IPS DF 4.7 (cell line): ENCODE results near the gene LAMC1.

Source experiments
- DNase-seq: peaks from one replicate; pipeline ENCODE4 v3.0.0-alpha.2; 2013; ENCODE audit warnings: low spot score; ENCODE audit errors: extremely low read depth

The LAMC1 gene

DNA sequence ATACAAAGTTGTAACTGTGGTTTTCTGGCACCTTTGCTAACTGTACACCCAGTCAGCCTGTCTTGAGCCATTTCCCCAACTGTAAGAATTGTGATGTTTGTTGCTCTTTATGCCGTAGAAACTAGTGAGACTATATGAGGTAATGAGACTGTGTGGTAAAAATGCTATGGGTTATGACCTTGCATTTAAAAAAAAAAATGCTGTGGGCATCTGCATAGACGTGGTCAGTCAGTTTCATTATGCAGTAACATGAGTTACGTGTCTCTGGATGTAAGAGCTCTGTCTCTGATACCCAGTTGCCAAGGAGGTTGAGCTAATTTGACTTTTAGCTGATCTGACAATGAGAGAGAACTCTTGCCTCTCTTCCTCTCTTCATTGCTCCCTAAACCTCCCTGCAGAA is 82.2 kb downstream of the LAMC1 start:
- no peak for DNase-seq

DNA sequence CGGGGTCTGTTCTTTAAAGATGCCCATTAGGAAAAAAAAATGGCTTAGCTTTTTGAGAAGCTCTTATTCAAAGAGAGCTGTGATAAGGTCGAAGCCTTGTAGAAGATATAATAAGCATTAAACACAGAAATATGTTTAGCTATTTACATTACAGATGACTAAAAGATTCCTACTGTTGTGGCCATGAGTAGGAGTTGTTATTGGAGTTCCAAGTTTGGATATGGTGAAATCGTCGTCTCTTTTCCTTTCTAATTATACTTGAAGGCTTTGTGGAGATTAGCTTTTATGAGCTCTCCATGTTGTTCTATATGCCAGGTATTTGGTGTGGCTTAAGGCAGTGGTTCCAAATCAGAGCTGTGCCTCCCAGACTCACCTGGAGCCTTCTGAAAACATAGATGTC is 82.9 kb downstream of the LAMC1 start:
- no peak for DNase-seq

GRCh38 chr1:183106746-183107145 is 83.5 kb downstream of the LAMC1 start:
- no peak for DNase-seq

DNA sequence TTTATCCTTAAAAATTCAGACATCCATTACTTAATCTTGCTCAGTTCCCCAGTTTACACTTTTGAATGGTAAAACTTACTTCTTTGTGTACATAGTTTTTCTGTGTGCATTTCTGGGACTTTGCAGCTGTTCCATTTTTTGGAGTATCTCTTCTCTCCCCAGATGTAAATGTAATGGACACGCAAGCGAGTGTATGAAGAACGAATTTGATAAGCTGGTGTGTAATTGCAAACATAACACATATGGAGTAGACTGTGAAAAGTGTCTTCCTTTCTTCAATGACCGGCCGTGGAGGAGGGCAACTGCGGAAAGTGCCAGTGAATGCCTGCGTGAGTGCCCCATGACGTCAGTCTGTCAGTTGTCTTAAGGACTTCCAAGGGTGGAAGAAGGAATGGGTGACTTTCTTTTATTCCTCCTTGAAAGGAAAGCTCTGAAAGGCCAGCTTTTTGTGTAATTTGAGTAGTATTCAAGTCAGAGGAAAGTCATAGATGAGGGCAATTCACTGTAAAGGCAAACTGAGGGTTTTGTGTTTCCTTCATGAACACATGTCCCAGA is 87.2 kb downstream of the LAMC1 start:
- DNase-seq, result no peak

GRCh38 chr1:183114441-183114840 is 91.2 kb downstream of the LAMC1 start:
- DNase-seq, result no peak

DNA sequence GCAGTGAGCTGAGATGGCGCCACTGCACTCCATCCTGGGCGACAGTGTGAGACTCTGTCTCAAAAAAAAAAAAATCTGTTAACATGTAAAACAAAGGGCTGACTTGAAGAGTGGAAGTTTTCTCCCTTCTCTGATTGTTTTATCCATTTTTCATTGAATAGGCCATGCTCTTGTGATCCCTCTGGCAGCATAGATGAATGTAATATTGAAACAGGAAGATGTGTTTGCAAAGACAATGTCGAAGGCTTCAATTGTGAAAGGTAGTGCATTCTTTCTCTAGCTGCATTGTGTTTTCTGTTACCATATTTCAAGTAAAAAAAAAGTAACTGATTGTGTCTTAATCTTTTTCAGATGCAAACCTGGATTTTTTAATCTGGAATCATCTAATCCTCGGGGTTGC is 93.2 kb downstream of the LAMC1 start:
- no peak for DNase-seq

- DNase-seq, result no peak
These were observed 98.4 kb downstream of the LAMC1 start for GRCh38 chr1:183121609-183122008.

DNA sequence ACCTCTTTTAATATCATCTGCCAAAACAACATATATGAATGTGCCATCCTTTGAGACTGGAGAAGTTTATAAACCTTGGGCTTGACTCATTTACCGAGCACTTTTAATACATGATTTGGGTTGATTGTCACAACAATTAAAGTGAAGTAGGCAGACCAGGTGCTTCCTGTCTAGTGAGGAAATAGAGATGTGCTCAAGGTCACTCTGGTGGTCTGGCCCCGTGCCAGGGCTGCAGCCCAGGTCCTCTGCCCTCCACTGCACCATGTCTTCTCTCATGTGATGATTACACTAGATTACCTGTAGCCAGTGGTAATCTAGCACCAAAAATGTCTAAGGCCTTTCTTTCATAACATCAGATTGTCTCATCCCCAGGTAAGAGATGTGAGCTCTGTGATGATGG is 101.0 kb downstream of the LAMC1 start:
- DNase-seq, result no peak

DNA sequence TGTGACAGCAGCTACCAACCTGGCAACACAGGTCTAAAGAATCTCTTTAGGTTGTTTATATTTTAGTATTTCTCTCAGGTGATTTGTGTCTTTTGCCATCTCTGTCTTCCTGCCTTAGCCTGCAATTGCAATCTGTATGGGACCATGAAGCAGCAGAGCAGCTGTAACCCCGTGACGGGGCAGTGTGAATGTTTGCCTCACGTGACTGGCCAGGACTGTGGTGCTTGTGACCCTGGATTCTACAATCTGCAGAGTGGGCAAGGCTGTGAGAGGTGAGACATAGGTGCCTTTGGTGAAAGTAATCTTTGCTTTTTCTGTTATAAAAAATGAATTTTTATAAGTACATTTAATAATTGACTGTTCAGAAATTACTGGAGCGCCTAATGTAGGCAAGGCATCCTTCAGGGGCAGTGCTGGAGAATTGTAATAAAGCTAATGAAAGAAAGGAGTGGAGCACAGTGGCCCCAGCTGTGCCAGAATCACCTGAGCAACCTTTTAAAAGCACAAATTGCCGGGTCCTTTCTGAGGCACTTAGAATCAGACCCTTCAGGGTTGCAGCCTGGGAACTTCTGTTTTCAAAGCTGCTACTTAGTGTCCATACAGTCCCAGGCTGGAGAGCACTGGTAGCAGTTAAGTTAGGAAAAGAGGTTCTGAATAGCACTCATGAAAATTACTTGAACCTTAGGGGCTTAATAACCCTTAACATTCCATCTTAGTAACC is 102.2 kb downstream of the LAMC1 start:
- DNase-seq, result no peak

DNA sequence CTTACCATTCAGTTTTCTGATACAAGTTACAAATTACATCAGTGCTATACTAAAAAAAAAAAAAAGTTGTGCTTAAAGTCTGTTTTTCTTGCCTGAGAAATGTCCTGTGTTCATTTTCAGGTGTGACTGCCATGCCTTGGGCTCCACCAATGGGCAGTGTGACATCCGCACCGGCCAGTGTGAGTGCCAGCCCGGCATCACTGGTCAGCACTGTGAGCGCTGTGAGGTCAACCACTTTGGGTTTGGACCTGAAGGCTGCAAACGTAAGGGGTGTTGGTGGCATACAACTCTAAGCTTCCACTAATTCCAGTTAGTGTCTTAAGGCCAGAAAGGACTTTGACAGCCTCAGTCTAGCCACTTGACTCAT is 102.8 kb downstream of the LAMC1 start:
- no peak for DNase-seq

DNA sequence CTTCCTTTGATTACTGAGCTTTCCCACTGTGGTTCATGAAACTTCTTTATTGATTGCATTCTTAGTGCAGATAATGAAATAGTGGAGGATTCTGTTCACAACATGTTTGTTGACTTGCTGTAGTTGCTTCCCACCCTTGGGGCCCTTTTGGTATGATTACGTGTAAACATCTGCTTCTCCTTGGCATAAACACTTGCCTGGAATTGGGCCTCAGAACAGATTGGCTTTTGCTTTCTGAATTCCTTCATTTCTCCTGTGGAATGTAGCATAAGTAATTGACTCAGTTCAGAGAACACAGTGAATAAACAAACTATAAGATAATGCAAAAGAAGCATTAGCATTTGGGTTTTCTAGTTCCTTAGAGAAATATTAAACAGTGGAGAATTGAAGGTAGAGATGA is 103.3 kb downstream of the LAMC1 start:
- DNase-seq, result no peak

GRCh38 chr1:183129921-183130690 is 106.9 kb downstream of the LAMC1 start:
- no peak for DNase-seq

- DNase-seq, result no peak
These were observed 107.9 kb downstream of the LAMC1 start for GRCh38 chr1:183131166-183131565.

- DNase-seq, result no peak
These were observed 112.1 kb downstream of the LAMC1 start for GRCh38 chr1:183135336-183135735.

DNA sequence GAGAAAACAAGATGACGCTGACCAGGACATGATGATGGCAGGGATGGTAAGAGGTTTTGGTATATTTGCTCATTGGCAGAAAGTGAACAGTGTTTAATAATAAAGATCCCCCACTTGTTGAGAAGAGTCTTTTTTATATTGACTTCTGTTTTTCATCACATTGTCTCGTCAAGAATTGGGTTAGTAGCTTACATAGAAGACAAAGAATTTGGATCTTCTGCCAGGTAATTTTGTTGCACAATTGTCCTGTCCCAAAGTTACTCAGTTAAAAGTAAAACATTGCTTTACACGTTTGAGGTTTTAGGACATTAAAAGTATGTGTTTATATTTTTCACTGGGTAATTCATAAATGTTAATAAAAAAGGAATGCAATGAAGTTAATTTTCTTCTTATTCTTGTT is 114.6 kb downstream of the LAMC1 start:
- no peak for DNase-seq

DNA sequence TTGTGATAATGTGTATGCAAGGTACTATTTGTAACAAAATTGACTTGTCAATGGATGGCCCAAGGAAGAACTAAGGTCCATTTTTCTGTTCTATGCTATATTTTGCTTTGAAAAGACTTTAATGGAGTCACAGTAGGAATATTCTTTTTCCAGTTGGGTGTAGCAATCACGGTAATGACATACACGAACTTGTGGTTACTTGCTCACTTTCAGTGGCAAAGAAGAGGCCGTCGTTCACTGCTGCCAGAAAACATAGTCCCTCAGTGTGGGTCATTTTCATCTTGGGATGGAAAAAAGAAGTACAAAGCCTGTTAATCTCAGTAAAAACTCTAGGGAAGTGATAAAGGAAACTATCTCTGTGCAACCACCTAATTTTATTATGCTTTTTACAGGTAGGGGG is 115.1 kb downstream of the LAMC1 start:
- no peak for DNase-seq

DNA sequence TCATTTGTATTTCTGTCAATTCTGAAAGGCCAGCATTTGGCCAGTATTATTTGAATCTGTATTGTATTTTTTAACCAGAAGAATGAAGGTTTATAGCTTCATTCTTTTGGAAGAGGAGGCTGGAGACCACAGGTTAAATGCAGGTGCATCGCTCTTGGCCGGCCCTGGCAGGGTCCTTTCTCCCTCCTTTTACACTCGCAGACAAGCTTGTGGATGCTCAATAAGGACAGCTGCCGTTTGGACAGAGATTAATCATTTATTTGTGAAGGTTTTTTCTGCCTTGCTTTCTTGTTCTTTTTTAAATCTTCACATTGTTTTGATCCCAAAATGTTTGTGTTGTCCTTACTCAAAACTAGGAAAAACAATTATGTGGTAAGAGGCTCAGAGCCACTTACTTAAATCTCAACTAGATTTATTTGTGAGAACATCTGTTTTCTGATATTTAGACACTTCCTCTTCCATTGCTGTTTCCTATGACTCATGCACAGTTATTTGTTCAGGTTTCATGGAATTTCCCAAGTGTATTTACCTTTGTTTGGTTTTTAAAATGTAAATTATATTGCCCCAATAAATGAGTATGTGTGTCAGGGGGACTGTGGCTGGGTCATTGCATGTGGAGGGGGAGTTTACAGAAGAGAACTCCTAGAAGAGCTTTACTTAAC is 116.2 kb downstream of the LAMC1 start:
- no peak for DNase-seq

DNA sequence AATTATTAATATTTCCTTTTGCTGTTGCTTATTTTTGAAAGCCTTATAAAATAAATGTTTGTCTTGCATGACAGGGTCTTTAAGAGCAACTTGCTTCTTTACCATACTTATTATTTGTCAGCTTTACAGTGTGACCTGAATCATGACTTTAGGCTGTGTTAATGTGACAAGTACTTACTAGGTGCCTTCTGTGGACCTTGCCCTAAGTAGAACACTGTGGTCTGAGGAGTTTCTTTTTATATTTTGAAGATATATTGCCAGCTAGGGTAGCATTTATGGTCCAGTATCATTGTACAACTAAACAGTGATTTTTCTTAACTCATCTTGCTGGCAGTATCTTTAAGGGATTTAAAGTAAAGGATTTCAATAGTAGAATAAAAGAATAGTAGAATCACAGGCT is 117.4 kb downstream of the LAMC1 start:
- DNase-seq, result no peak

- DNase-seq, result no peak
These were observed 119.0 kb downstream of the LAMC1 start for GRCh38 chr1:183142171-183142570.

DNA sequence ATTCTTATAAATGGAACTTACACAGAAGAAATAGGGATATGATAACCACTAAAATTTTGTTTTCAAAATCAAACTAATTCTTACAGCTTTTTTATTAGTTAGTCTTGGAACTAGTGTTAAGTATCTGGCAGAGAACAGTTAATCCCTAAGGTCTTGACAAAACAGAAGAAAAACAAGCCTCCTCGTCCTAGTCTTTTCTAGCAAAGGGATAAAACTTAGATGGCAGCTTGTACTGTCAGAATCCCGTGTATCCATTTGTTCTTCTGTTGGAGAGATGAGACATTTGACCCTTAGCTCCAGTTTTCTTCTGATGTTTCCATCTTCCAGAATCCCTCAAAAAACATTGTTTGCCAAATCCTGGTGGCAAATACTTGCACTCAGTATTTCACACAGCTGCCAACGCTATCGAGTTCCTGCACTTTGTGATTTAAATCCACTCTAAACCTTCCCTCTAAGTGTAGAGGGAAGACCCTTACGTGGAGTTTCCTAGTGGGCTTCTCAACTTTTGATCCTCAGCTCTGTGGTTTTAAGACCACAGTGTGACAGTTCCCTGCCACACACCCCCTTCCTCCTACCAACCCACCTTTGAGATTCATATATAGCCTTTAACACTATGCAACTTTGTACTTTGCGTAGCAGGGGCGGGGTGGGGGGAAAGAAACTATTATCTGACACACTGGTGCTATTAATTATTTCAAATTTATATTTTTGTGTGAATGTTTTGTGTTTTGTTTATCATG is 120.5 kb downstream of the LAMC1 start:
- no peak for DNase-seq

GRCh38 chr1:183144752-183145151 is 121.5 kb downstream of the LAMC1 start:
- DNase-seq, result no peak

DNA sequence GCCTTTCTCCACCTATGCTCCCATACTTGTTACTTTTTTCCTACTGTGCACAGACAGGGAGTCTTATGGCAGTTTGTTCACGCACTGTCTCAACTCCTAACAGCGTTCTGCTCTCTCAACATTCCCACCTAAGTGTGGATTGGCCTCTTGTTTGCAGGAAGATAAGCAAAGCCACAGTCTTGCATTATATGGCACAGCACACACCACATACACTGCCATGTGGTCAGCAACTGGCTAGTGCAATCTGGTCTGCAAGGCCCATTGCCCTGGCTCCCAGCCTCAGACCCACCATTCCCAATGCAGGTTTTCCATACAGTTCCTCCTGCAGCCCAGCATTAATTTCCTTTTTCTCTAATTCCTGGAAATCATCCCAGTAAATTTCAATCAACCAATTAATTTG is 124.5 kb downstream of the LAMC1 start:
- no peak for DNase-seq
